ENCODE measurements around the gene DCDC2B.

GRCh38 chr1:32221581-32221979 lies 12.7 kb downstream of the DCDC2B start:
- TF ChIP-seq POLR2AphosphoS2 (conservative IDR thresholded peaks at IDR 0.05; ENCODE audit: low read length) (no peak), POLR2A (IDR thresholded peaks at IDR 0.05; ENCODE audit: low read length) (no peak), CTCF (IDR thresholded peaks at IDR 0.05) (no peak)
